Stromal cell of bone marrow (primary cell): Measurements from ENCODE around the gene SRP9.

Source experiments
- DNase-seq: peaks from one replicate; pipeline ENCODE4 v3.0.0-alpha.2; 2012; ENCODE audit warnings: low read depth

SRP9 gene

GRCh38 chr1:225777583-225778336, at the start of gene SRP9:
TSS of gene SRP9 (plus strand) at chr1:225777826. CDS start at chr1:225777941, 115 bp downstream.
- peak; percentile 97 for DNase-seq

GRCh38 chr1:225731491-225731890, 46.1 kb upstream of the SRP9 start:
- no peak for DNase-seq

- DNase-seq: no peak
Measured at GRCh38 chr1:225733254-225733653, 44.4 kb upstream of the SRP9 start.

GRCh38 chr1:225735252-225736149, 42.1 kb upstream of the SRP9 start:
- peak; percentile 97 for DNase-seq

GRCh38 chr1:225736437-225737098, 41.1 kb upstream of the SRP9 start:
- no peak for DNase-seq

GRCh38 chr1:225737161-225737560, 40.5 kb upstream of the SRP9 start:
- no peak for DNase-seq

- DNase-seq: no peak
Measured at GRCh38 chr1:225737866-225738265, 39.8 kb upstream of the SRP9 start.

- no peak for DNase-seq
Measured at GRCh38 chr1:225738763-225739162, 38.9 kb upstream of the SRP9 start.

- no peak for DNase-seq
Measured at GRCh38 chr1:225739542-225740107, 38.0 kb upstream of the SRP9 start.

- no peak for DNase-seq
Measured at GRCh38 chr1:225744745-225745144, 32.9 kb upstream of the SRP9 start.

- DNase-seq: no peak
Measured at GRCh38 chr1:225745273-225745672, 32.4 kb upstream of the SRP9 start.

- peak; percentile 93 for DNase-seq
Measured at GRCh38 chr1:225746361-225747179, 31.1 kb upstream of the SRP9 start.

GRCh38 chr1:225747566-225747965, 30.1 kb upstream of the SRP9 start:
- DNase-seq: no peak

GRCh38 chr1:225748529-225748928, 29.1 kb upstream of the SRP9 start:
- DNase-seq: no peak

- DNase-seq: no peak
Measured at GRCh38 chr1:225749706-225750105, 27.9 kb upstream of the SRP9 start.

GRCh38 chr1:225750420-225750819, 27.2 kb upstream of the SRP9 start:
- no peak for DNase-seq

- DNase-seq: no peak
Measured at GRCh38 chr1:225750875-225751824, 26.5 kb upstream of the SRP9 start.

- DNase-seq: no peak
Measured at GRCh38 chr1:225752245-225752644, 25.4 kb upstream of the SRP9 start.

- DNase-seq: peak; percentile 92
Measured at GRCh38 chr1:225754940-225755641, 22.5 kb upstream of the SRP9 start.
